Smooth muscle cell (in vitro differentiated cells): ENCODE results near the gene OXA1L. TPM values are rescaled to one million over a fixed set of nuclear protein-coding genes. Genes with fewer than 3 reads are reported as not detected.

Experiments
- DNase-seq: peaks from one replicate; lab custom pipeline; 2025; ENCODE audit not compliant: unreplicated experiment; lab: John Stamatoyannopoulos, UW
- H2AFZ ChIP-seq: fragments of 200-600 bp; sonication (generic); 2 replicates; pipeline ENCODE4 v1.6.0; 2016; ENCODE audit warnings: antibody characterized with exemption, low read depth, mild to moderate bottlenecking
- H3F3A ChIP-seq: fragments of 200-600 bp; sonication (generic); 2 replicates; pipeline ENCODE4 v1.6.0; 2017; ENCODE audit warnings: antibody characterized with exemption, low read depth
- H3K27ac ChIP-seq: fragments of 200-600 bp; sonication (generic); 2 replicates; pipeline ENCODE4 v1.5.1; 2016; ENCODE audit warnings: low read depth, mild to moderate bottlenecking
- H3K27me3 ChIP-seq: fragments of 200-600 bp; sonication (generic); 2 replicates; pipeline ENCODE4 v1.6.1; 2016; ENCODE audit warnings: low read depth, mild to moderate bottlenecking
- H3K36me3 ChIP-seq: fragments of 200-600 bp; sonication (generic); 2 replicates; pipeline ENCODE4 v1.5.1; 2016; ENCODE audit warnings: low read depth
- H3K4me1 ChIP-seq: fragments of 200-600 bp; sonication (generic); 2 replicates; pipeline ENCODE4 v1.5.1; 2016; ENCODE audit warnings: low read depth
- H3K4me2 ChIP-seq: fragments of 200-600 bp; sonication (generic); 2 replicates; pipeline ENCODE4 v1.6.0; 2016; ENCODE audit warnings: mild to moderate bottlenecking
- H3K4me3 ChIP-seq: fragments of 200-600 bp; sonication (generic); 2 replicates; pipeline ENCODE4 v1.5.1; 2016; ENCODE audit warnings: mild to moderate bottlenecking
- H3K79me2 ChIP-seq: fragments of 200-600 bp; sonication (generic); 2 replicates; pipeline ENCODE4 v1.6.0; 2016; ENCODE audit warnings: low read depth, mild to moderate bottlenecking
- H3K9ac ChIP-seq: fragments of 200-600 bp; sonication (generic); 2 replicates; pipeline ENCODE4 v1.6.0; 2016; ENCODE audit warnings: low read depth
- H3K9me3 ChIP-seq: fragments of 200-600 bp; sonication (generic); replicated peaks from 2 replicates; pipeline ENCODE4 v1.5.1; 2016; ENCODE audit warnings: low read depth
- H4K20me1 ChIP-seq: fragments of 200-600 bp; sonication (generic); 2 replicates; pipeline ENCODE4 v1.6.0; 2016; ENCODE audit warnings: low read depth
- WGBS: methylation state at CpG from one replicate; pipeline ENCODE4 v1.1.7; 2016; ENCODE audit warnings: low lambda C conversion rate; 5-methylcytosine and 5-hydroxymethylcytosine counted together
- polyA plus RNA-seq: library from polyadenylated mRNA; unstranded; fragments of >200 nt; fragmentation: Nextera tagmentation; extraction: Ambion mirVana; gene quantifications from 2 replicates; pipeline ENCODE4 v1.2.1, GENCODE V29; 2016
- total RNA-seq: library from RNA; depleted of rRNA; stranded (reverse); fragments of >200 nt; gene quantifications from 2 replicates; pipeline ENCODE4 v1.2.3, GENCODE V29; 2014
- TF ChIP-seq, protein P1 (sequence below): fragments of 200-600 bp; sonication (generic); IDR thresholded peaks from 2 replicates; pipeline ENCODE4 v1.5.1; 2017; ENCODE audit warnings: borderline replicate concordance, mild to moderate bottlenecking, antibody characterized with exemption; ENCODE audit not compliant: insufficient read depth, poor library complexity, severe bottlenecking

OXA1L gene
- total and polyA plus RNA-seq, 2 experiments from 2014 or later = 55.9 to 93.8 TPM

DNA sequence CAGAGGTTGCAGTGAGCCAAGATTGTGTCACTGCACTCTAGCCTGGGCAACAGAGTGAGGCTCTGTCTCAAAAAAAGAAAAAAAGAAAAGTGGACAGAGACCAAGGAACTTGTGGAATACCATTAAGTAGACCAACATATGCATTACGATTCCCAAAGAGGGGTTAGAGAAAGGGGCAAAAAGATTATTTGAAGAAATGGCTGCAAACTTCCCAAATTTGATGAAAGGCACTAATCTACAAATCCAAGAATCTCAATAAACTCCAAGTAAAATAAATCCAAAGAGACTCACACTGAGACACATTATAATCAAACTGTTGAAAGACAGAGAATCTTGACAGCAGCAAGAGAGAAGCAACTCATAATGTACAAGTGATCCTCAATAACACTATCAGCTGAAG is 4.8 kb upstream of the OXA1L start:
- Histone ChIP-seq H3K9ac (no peak overlapping the region), H3K27me3 (no peaks in the 10 kb centered on the region), H3K4me3 (no peak overlapping the region), H3F3A (no peaks in the 10 kb centered on the region), H3K4me2 (no peak overlapping the region), H4K20me1 (no peaks in the 10 kb centered on the region), H3K79me2 (peaks cover 6% of the 10 kb centered on the region), H3K36me3 (no peaks in the 10 kb centered on the region), H3K4me1 (peaks cover 8% of the 10 kb centered on the region), H2AFZ (no peak overlapping the region), H3K27ac (no peak overlapping the region), H3K9me3 (no peaks in the 10 kb centered on the region)
- TF ChIP-seq, protein P1, sequence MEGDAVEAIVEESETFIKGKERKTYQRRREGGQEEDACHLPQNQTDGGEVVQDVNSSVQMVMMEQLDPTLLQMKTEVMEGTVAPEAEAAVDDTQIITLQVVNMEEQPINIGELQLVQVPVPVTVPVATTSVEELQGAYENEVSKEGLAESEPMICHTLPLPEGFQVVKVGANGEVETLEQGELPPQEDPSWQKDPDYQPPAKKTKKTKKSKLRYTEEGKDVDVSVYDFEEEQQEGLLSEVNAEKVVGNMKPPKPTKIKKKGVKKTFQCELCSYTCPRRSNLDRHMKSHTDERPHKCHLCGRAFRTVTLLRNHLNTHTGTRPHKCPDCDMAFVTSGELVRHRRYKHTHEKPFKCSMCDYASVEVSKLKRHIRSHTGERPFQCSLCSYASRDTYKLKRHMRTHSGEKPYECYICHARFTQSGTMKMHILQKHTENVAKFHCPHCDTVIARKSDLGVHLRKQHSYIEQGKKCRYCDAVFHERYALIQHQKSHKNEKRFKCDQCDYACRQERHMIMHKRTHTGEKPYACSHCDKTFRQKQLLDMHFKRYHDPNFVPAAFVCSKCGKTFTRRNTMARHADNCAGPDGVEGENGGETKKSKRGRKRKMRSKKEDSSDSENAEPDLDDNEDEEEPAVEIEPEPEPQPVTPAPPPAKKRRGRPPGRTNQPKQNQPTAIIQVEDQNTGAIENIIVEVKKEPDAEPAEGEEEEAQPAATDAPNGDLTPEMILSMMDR = no peak
- 88% methylated on average over 1 of the region's 1 CpG for WGBS
- DNase-seq = no peak

DNA sequence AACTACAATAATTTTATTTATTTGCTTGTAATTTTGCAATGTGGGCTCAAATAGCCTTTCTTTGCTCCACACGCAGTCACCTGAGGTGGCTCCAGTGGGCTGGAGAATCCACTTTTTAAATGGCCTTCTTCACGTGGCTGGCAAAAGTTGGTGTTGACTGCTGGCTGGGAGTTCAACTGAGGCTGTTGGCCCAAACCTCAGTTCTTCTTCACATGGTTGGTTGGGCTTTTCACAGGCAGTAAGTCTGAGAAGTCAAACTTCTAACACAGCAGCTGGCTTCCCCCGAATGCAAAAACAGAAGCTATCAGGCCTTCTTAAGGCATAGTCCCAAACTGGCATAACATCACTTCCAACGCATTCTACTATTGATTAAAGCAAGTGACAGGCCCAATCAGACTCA is 2.1 kb upstream of the OXA1L start:
- no peak overlapping the region for H3K4me3 ChIP-seq
- WGBS = 90% methylated on average over 4 of the region's 4 CpGs
- H3K27me3 ChIP-seq = no peaks in the 10 kb centered on the region
- no peaks in the 10 kb centered on the region for H3K9me3 ChIP-seq
- no peak overlapping the region for H2AFZ ChIP-seq
- no peak overlapping the region for H3K4me2 ChIP-seq
- H3K36me3 ChIP-seq = no peaks in the 10 kb centered on the region
- TF ChIP-seq, protein P1 = no peak
- H3K9ac ChIP-seq = no peak overlapping the region
- H3F3A ChIP-seq = peaks cover 5% of the 10 kb centered on the region
- H3K79me2 ChIP-seq = peaks cover 24% of the 10 kb centered on the region
- H4K20me1 ChIP-seq = no peaks in the 10 kb centered on the region
- no peak for DNase-seq
- peaks cover 15% of the 10 kb centered on the region for H3K4me1 ChIP-seq
- H3K27ac ChIP-seq = no peak overlapping the region

DNA sequence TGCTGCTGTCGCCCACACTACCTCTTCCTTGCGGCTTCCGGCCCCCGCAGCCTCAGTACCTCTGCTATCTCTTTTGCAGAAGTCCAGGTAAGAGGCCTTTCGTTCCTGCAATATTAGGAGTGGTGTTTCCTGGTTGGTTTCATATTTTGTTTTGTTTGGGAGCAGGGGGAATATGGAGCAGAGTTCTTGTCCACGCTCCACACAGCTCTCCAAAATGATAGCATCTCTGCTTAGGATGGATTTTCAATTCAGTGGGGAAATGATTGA is 768 bp downstream of the OXA1L start:
- H2AFZ ChIP-seq = peak overlapping the region; percentile 100
- WGBS = 8% methylated on average over 6 of the region's 6 CpGs

DNA sequence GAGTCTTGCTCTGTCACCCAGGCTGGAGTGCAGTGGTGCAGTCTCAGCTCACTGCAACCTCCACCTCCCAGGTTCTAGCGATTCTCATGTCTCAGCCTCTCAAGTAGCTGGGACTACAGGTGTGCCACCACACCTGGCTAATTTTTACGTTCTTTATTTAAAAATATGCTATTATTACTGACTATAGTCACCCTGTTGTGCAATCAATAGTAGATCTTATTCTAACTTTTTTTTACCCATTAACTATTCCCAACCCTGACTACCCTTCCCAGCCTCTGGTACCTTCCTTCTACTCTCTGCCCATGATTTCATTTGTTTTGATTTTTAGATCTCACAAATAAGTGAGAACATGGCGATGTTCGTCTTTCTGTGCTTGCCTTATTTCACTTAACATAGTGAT is 2.5 kb downstream of the OXA1L start:
- Histone ChIP-seq H3K27ac (no peak overlapping the region), H3K4me3 (no peak overlapping the region), H4K20me1 (no peaks in the 10 kb centered on the region), H3K27me3 (no peaks in the 10 kb centered on the region), H3K79me2 (peaks cover 24% of the 10 kb centered on the region), H3F3A (peaks cover 5% of the 10 kb centered on the region), H3K36me3 (no peaks in the 10 kb centered on the region), H3K9ac (no peak overlapping the region), H3K4me1 (peaks cover 15% of the 10 kb centered on the region), H3K9me3 (no peaks in the 10 kb centered on the region), H2AFZ (no peak overlapping the region), H3K4me2 (no peak overlapping the region)
- TF ChIP-seq, protein P1 = no peak
- 83% methylated on average over 4 of the region's 4 CpGs for WGBS
- no peak for DNase-seq

More for the DNA sequence above, 768 bp downstream of the OXA1L start:
- DNase-seq = no peak
- H3K4me3 ChIP-seq = peak overlapping the region; percentile 81
- peaks cover 5% of the 10 kb centered on the region for H3F3A ChIP-seq
- peaks cover 24% of the 10 kb centered on the region for H3K79me2 ChIP-seq
- H3K4me2 ChIP-seq = peak overlapping the region; percentile 98
- TF ChIP-seq, protein P1 = no peak
- no peaks in the 10 kb centered on the region for H4K20me1 ChIP-seq
- H3K4me1 ChIP-seq = peaks cover 15% of the 10 kb centered on the region
- H3K27ac ChIP-seq = peak overlapping the region; percentile 91
- H3K9me3 ChIP-seq = no peaks in the 10 kb centered on the region
- H3K9ac ChIP-seq = peak overlapping the region; percentile 93
- no peaks in the 10 kb centered on the region for H3K36me3 ChIP-seq
- no peaks in the 10 kb centered on the region for H3K27me3 ChIP-seq
